Dedifferentiated amniotic fluid mesenchymal stem cell (primary cell): ENCODE results near the gene PMEPA1.

Experiments
- DNase-seq: peaks from one replicate; pipeline ENCODE4 v3.0.0-alpha.2; 2016; ENCODE audit errors: extremely low spot score

PMEPA1 gene

GRCh38 chr20:57609086-57609841, 100.6 kb downstream of the PMEPA1 start:
- no peak for DNase-seq

GRCh38 chr20:57608516-57608915, 101.3 kb downstream of the PMEPA1 start:
- DNase-seq = no peak

- no peak for DNase-seq
Measured at GRCh38 chr20:57605878-57606277, 103.9 kb downstream of the PMEPA1 start.

GRCh38 chr20:57605045-57605444, 104.8 kb downstream of the PMEPA1 start:
- no peak for DNase-seq

- DNase-seq = no peak
Measured at GRCh38 chr20:57603120-57603519, 106.7 kb downstream of the PMEPA1 start.

GRCh38 chr20:57601737-57602136, 108.1 kb downstream of the PMEPA1 start:
- no peak for DNase-seq

- no peak for DNase-seq
Measured at GRCh38 chr20:57601211-57601570, 108.6 kb downstream of the PMEPA1 start.

- no peak for DNase-seq
Measured at GRCh38 chr20:57600320-57601210, 109.2 kb downstream of the PMEPA1 start.

- DNase-seq = no peak
Measured at GRCh38 chr20:57598491-57598890, 111.3 kb downstream of the PMEPA1 start.
